ENCODE data around the gene KCND3.

KCND3 gene

DNA sequence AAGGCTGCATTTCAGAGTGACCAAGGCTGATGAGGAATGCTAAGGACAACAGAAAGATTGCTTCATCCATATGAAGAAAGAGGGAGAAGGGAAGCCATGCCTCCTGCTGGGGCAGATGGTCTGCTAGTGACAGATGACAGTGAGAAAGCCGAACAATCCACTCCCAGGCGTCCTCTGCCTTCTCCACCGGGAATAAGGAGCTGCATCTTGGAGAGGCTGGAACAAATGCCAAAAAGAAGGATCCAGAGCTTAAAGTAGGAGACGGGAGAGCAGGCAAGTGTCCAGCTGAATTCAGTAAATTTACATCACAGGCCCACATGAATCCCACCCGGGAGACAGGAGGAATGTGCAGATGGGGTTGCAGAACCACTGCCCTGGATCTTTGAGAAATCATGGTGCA is 200.3 kb downstream of the KCND3 start:
- DNase-seq (ENCODE audit: insufficient read length, low spot score), result no peak
- FAIRE-seq, result no peak

DNA sequence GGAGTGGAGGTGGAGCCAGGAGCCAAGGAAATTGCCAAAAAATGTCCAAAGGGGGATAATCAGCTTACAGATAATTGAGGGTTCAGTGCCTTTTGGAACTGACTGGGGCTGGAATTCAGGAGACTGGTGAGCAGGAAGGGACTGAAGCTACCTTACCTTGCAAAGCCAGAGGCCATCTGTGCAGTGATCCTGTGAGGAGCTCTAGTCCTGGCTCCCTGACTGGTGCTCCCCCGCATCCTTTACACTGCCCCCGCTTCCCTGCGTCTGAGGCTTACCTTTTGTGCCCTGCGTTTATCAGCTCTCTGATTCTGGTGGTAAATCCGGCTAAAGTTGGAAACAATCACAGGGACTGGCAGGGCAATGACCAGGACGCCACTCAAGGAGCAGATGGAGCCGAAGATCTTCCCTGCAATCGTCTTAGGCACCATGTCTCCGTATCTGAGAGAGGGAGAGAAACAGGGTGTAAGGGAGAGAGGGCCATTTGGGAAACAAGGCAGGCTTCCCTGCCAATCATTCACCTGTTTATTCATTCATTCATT is 202.7 kb downstream of the KCND3 start:
- DNase-seq (ENCODE audit: insufficient read length, low spot score) (no peak), FAIRE-seq (no peak)

DNA sequence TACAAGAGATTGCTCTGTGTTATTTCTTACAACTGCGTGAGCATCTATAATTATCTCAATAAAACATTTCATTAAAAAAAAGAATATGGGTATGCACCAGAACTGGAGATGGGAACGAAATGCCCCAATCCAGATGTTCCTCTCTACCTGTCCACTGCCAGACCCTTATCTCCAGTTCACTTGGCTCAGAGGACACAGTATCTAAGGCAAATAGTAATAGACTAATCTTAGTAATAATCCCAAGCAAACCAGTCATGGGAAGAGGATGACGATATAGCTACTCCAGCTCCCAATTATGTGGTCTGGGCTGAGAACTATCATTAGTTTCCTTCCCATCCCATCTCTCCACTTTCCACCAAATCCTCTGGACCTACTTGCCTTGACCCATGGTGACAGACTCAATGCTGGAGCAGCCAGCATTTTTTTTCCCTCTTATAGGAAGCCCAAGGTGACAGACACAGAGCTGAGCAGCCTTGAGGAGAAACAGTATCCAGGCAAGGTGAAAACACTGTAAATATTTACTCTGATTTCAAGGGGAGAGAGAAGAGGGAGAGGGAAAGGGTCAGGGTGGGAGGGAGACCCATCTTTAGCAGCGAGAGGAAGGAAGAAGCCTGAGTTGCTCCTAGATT is 205.1 kb downstream of the KCND3 start:
- no peak for FAIRE-seq

DNA sequence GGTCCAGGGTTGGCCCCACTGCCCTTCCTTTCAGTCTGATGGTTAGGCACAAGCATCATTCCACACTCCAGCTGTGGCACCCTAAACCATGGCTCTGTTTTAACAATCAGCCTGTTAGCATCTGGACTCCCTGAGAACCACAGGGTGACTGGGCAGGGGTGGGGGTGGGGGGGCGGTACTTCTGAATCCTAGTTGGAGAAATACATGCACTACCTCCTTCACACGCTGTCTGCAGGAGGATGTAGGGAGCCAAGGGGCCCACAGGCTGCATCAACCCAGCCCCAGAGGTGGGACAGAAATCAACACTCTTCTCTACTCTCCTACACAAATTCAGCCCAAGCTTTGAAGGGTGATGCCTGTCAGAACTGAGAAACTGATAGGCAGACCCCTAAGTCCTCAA is 209.9 kb downstream of the KCND3 start:
- no peak for DNase-seq (ENCODE audit: insufficient read length, low spot score)

More for the DNA sequence above, 205.1 kb downstream of the KCND3 start:
- DNase-seq (ENCODE audit: insufficient read length, low spot score), result no peak

DNA sequence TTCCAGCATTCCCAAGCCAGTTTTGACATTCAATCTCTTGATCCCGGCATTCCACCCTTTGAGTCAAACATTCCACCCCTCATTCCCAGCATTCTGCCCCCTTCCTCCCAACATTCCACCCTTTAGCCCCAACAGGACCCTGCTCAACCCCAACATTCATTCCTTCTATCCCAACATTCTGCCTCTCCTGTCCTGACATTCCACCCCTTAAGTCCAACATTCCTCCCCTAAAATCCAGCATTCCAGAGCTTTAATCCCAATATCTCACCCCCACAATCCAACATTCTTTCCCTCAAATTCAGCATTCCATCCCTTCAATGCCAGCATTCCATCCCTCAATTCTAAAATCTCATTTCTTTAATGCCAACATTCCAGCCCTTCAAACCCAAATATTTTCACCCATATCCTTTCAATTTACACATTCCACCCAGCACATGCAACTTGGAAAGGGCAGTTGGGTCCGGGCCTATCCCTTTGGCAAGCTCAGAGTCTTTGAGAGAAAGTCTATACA is 210.9 kb downstream of the KCND3 start:
- FAIRE-seq (no peak), DNase-seq (ENCODE audit: insufficient read length, low spot score) (no peak)

More for the DNA sequence above, 209.9 kb downstream of the KCND3 start:
- FAIRE-seq, result no peak

DNA sequence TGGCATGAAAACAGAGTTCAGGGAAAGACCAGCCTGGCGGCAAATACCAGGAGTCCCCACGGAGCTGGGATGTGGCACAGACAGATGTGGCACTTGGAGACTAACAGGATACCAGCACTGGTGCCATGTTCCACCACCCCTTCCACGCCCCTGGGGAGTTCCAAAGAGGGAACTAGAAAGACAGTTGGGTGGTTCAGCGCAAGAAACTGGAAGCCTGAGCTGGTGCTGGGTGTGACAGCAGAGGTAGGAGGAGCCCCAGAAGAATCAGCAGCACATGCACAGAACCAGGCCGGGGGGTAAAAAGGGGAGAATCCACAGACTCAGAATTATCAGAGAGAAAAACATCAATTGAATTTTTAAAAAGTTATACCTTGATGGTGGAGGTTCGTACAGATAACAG is 211.4 kb downstream of the KCND3 start:
- no peak for FAIRE-seq
- DNase-seq (ENCODE audit: insufficient read length, low spot score), result no peak

DNA sequence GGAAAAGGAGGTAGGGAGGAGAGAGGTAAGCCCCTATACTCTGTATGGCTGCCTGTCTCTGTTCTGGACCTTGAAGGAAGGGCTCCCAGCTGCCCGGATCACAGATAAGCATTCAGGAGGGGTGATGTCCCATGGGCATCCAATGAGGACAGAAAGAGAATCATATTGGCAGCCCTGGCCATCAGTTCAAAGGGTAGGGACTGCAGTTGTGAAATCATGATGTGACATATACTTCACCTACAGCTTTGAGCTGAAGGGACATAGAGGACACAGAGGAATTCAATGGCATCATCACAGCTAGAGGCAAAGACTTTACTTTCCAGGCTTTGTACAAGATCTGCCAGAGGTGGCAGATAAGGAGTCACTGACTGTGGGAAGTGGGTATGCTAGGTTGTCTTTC is 212.2 kb downstream of the KCND3 start:
- FAIRE-seq (no peak), DNase-seq (ENCODE audit: insufficient read length, low spot score) (no peak)

DNA sequence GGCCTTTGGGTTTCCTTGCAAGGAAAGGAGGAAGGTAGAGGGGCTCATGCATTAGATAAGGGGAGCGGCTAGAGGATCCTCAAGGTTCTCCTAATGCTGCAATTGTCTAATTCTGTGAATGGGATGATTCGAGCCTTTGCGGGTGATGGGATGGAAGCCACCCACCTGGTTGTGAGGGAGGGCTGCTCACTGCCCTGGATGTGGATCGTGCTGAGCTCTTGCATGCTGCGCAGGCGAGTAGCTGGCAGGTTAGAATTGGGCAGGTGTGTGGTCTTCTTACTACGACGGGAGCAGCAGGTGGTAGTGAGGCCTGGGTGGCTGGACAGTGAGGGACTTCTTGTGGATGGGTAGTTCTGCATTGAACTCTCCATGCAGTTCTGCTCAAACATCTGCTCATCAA is 212.6 kb downstream of the KCND3 start:
- DNase-seq (ENCODE audit: insufficient read length, low spot score) (no peak), FAIRE-seq (no peak)

DNA sequence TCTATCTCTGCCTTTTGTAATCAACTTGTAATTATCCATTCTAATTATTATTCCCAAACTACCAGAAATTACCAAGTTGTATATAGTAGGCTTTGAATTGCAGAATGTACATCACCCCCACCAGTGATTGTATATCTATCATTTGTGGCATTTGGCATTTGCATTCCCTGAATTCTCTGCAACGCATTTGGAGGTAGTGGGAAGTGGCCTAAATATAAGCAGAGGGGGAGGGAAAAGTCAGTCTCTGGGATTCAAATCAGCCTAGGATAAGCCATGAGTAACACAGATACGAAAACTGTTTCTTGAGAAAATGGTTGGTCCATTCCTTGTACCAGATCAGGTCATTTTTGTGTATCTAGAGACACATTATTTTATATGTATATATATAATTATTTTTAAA is 213.1 kb downstream of the KCND3 start:
- DNase-seq (ENCODE audit: insufficient read length, low spot score) (peak; percentile 19), FAIRE-seq (no peak)

DNA sequence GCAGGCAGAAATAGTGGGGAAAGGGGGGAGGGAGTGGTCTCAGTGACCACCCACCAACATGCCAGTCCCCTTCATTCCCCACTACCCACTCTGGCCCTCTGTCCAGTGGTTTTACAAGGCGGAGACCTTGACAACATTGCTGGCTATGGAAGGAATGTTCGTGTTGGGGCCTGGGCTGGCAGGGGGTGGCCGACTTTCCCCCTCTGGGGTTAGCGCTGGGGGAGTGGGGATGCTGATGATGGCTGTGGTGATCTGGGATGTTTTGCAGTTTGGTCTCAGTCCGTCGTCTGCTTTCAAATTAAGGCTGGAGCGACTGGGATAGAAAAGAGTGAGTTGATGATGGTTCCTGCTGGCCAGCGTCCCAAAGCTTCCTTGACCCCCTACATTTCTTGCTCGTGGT is 213.5 kb downstream of the KCND3 start:
- FAIRE-seq (no peak), DNase-seq (ENCODE audit: insufficient read length, low spot score) (no peak)

DNA sequence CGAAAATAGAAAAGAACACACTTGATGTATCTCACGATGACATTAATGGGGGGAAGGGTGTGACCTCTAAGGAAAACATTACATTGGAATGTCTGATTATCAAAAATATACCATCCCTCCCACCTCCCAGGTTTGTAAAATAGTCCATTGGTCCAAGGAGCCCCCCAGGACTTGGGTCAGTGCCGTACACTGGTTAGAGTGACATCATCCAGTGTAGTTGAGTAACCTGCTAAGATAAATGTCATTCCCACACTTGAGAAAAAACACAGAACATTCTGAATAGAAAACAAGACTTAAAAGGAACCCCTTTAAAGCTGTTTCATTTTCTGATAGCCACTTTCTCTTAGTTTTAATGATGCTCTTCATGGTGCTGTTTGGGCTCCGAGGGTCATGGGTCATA is 218.6 kb downstream of the KCND3 start:
- FAIRE-seq (no peak), DNase-seq (ENCODE audit: insufficient read length, low spot score) (no peak)

DNA sequence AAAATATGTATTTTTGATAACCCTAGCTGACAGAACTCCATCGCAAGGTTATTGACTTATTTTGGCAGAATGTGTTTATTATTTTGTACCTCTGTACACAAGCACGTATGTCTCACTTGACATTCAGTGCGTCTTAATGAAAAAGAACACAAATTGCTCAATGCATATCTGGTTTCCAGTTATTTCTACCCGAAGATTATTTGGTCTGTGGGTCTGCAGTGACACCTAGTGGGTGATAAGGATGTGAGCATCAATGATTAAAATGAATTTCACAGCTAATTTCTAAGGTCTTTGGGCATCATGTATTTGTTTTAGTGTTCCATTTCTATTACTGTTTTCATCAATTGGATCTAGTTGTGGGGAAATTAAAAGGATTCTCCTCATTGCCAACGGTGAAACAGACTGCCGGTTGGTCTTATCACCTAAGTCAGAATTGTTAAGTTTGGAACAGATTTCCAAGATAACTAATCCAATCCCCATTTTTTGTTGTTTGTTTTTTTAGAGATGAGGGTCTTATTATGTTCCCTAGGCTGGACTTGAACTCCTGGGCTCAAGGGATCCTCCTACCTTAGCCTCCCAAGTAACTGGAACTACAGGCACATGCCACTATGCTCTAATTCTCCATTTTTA is 219.8 kb downstream of the KCND3 start:
- DNase-seq (ENCODE audit: insufficient read length, low spot score) (peak; percentile 25), FAIRE-seq (no peak)

DNA sequence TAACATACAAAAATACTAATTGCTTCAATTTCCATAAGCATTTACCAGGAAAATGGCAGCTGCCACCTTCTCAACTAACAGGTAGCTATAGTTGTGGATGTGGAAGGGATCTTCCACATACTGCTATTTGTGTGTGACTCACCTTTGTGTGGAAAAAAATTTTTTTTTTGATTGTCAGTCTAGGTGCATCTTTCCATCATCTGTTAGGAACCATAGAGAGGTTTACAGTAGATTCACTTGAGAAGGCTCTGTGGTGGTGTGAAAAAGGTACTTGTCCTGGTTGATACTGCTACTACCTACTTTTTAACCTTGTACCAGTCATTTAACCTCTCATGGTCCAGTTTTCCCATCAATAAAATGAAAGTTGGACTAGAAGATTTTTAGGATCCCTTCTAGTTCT is 220.8 kb downstream of the KCND3 start:
- FAIRE-seq (no peak), DNase-seq (ENCODE audit: insufficient read length, low spot score) (no peak)

DNA sequence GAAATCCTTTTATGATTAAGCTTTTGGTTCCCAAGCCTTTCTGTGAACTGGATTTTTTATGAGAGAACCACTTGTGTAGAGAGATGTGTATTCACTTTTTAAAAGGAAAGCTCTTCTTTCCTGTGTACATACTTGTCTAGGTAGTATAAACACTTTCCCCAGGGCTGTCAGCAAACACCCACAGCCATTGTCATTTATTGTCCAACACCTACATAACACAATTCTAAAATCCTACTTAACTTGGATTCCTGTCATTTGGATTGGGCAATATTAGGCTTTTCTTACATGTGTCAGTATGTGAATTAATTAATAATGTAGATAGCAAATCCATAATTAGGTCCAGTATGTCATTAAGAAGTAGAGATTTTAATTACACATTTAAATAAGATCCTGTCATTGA is 221.4 kb downstream of the KCND3 start:
- DNase-seq (ENCODE audit: insufficient read length, low spot score) (no peak), FAIRE-seq (no peak)

DNA sequence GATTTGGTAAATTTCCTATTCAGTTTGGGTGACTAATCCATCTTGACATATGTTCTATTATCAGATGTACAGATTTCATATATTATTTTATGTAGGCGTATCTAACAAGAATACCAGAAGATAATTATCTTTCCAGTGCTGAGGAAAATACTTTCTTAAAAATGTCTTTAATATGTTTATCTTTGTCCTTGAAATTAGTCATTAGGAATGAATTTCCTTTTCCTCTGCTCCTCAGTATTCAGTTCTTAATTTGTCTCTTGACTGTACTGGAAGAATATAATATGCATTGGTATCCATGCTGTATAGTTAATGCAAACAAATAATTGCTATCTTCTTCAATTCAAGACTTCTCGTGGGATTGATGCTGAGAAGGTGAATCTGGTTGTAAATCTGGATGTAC is 227.1 kb downstream of the KCND3 start:
- no peak for FAIRE-seq
- no peak for DNase-seq (ENCODE audit: insufficient read length, low spot score)

DNA sequence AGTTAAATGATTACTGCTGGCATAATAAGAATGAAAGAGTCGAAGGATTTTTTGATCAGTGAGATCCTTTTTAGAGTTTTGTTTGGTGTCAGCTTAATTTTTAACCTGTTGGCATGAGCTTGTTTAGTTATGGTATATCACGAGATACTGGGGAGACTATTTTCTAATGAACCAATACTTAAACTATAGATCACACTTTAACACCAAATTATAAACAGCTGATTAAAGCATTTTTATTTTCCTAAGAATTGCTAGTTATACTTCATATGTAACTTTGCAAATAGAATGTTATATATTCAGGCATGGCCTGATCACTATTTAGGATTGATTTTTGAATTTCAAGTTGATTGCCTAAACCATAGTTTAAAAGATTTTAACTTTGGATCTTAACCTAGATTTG is 227.8 kb downstream of the KCND3 start:
- DNase-seq (ENCODE audit: insufficient read length, low spot score) (no peak), FAIRE-seq (no peak)

DNA sequence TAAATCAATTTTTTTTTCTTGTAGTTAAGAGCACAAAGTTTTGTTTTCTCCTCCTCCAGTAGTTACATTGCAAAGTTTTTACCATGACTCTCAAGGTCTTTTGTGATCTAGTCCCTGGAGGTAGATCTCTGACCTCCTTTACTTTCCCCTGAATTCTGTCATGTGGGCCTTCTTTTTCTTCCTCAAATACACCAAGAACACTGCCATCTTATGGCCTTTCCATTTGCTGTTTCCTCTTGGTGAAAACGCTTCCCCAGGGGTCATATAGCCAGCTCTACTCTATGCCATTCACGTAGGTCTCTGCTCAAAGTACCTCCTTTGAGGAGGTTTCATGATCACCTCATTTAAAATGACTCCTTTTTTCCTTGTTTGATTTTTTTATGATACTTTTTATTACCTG is 231.1 kb downstream of the KCND3 start:
- FAIRE-seq (no peak), DNase-seq (ENCODE audit: insufficient read length, low spot score) (no peak)

DNA sequence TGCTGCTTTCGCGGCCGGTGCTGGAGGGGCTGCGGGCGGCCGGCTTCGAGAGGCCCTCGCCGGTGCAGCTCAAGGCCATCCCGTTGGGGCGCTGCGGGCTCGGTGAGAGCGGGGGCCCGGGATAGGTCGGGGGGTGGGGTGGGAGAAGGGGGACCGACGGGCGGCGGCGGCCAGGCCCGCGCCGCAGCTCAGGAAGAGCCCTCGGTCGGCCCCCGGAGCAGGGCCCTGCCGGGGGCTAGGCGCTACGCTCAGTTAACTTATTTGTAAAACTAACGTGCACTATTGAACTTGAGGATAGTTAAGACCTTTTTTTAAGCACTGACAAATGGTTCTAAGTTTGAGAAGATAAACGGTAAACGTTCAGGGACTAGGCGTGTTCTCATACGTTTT is 233.3 kb downstream of the KCND3 start:
- no peak for DNase-seq (ENCODE audit: insufficient read length, low spot score)
- FAIRE-seq, result no peak

DNA sequence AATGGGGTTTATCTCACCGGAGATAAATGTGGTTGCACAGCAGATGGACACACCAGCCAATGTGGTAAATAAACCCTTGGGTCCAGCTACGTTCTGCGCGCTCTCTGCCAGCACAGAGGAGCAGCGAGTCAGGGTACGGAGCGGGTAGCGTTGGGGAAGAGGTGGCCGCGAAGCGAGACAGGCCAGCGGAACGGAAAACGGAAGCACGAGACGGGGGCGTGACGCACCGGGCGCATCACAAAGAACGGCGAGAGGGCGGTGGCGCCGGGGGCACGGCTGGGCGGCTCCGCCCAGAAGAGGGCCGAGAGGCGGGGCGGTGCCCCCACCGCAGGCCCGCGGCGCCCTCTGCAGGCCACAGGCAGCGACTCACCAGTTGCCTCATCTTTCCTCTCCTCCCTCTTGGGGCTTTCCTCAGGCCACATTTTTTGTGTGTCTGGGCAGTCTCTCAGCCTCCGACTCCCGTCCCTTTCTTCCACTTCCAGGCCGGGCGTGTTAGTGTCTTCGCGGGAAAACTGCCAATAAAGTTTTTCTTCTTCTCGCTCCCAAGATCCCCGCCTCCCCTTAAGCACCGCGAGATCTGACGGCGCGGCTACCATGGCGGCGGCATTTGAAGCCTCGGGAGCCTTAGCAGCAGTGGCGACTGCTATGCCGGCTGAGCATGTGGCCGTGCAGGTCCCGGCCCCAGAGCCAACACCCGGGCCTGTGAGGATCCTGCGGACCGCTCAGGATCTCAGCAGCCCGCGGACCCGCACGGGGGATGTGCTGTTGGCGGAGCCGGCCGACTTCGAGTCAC is 233.9 kb downstream of the KCND3 start, which contains the start of gene DDX20:
DDX20 (plus strand) TSS at position 571 of the 793 bp plus-strand sequence; CDS start at position 595, 24 bp downstream.
- FAIRE-seq (no peak), DNase-seq (ENCODE audit: insufficient read length, low spot score) (peak; percentile 70)

DNA sequence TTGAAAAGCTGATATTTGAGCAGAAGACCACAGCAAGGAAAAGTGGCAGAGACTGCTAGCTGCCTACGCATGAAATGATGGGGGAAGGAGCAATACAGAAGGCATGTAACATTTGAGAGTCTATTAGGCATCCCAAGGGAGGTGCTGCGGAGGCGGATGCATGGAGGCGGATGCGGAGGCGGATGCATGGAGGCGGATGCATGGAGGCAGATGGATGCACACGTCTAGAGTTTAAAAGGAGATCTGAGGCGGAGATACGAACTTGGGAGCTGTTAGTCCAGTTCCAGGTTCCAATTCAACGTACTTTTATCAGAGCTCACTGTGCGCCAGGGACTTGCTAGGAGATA is 234.5 kb downstream of the KCND3 start:
- no peak for DNase-seq (ENCODE audit: insufficient read length, low spot score)
- FAIRE-seq, result no peak

DNA sequence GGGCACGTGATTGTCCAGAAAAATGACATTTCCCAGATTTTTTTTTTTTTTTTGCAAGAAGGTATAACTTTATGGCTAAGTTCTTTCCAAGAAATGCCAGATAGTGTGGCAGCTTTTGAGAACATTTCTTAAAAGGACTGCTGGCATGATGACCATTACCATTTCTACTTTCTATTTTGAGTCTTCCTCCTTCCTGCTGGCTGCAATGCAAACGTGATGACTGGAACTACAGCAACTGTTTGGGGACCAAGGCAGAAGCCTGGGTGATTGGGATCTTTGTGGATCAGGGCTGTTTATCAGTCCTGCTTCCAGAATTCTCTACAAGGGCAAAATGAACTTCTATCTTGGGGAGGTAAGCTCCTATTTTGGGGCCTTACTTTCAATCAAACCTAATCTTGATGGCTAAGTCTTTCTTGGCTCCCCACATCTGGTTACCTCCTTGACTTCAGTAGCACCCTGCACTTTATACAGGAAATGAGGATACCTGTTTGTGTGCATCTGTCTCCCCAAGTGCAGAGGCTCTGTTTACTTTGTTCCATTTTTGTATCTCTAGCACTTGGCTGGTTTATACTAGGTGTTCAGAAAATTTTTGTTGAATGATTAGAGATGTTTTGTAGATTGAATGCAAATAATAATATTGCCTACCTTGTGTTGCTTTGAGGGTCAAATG is 237.4 kb downstream of the KCND3 start:
- DNase-seq (ENCODE audit: insufficient read length, low spot score) (no peak), FAIRE-seq (no peak)
